ENCODE data around the gene KNCN. TPM values are rescaled to one million over a fixed set of nuclear protein-coding genes. Genes with fewer than 3 reads are reported as not detected.

Gene KNCN
- total and polyA plus RNA-seq, 2 donors (not counting 1 experiment from before 2014, with no cell fraction given): not detected

- no peaks in the 10 kb centered on the region for H3K9me3 ChIP-seq (ENCODE audit: control extremely low read depth in 1 of 3, control insufficient read depth in 2 of 3, insufficient read depth in 1 of 3, low read length in 2 of 3)
- Mint-ChIP-seq H3K27me3 (peaks cover 46% of the 10 kb centered on the region), H3K9me3 (ENCODE audit: insufficient read depth) (no peaks in the 10 kb centered on the region), H3K4me1 (no peaks in the 10 kb centered on the region), H3K27ac (no peak overlapping the region), H3K4me3 (no peak overlapping the region)
- peaks cover 0 to 19% (median 6%) of the 10 kb centered on the region in 4 experiments for H3K27me3 ChIP-seq (replicated peaks in 1 of 4; ENCODE audit: control extremely low read depth in 1 of 4, control insufficient read depth in 3 of 4, insufficient read depth in 4 of 4, low read length in 3 of 4)
- no peak overlapping the region for H2AFZ ChIP-seq (ENCODE audit: insufficient read depth, low read depth, low read length, poor library complexity, severe bottlenecking)
- ChIA-PET CTCF (interaction anchor here (0.8 kb wide), 1 partner anchor 81 kb away, joined by 3 read pairs; no protein-coding TSS in a partner anchor), POLR2A (no interaction called here)
- no peak overlapping the region for H3K4me2 ChIP-seq (replicated peaks; ENCODE audit: low read depth, low read length, poor library complexity, severe bottlenecking)
- no peak overlapping the region for H3K4me3 ChIP-seq (ENCODE audit: control extremely low read depth in 1 of 5, extremely low read depth in 1 of 5, insufficient read depth in 1 of 5, low read depth in 2 of 5, low read length in 4 of 5)
- no peak for DNase-seq
- H4K20me1 ChIP-seq (ENCODE audit: control insufficient read depth, insufficient read depth, low read length, poor library complexity, severe bottlenecking): no peaks in the 10 kb centered on the region
- 92% methylated on average over 13 of the region's 13 CpGs for WGBS (ENCODE audit: insufficient coverage)
- H3K36me3 ChIP-seq (replicated peaks in 1 of 2; ENCODE audit: control extremely low read depth in 1 of 2, control insufficient read depth in 1 of 2, extremely low read depth in 1 of 2, insufficient read depth in 2 of 2, low read length in 1 of 2): no peaks in the 10 kb centered on the region
- TF ChIP-seq EZH2 (IDR thresholded peaks at IDR 0.05; ENCODE audit: borderline replicate concordance, insufficient read depth, low read depth, low read length, poor library complexity, severe bottlenecking): no peak
- TF ChIP-seq CTCF (IDR thresholded peaks at IDR 0.05): no peak
- no peak for ATAC-seq (ENCODE audit: low read depth)
- no peaks in the 10 kb centered on the region for H3K4me1 ChIP-seq (ENCODE audit: control insufficient read depth in 2 of 2, insufficient read depth in 2 of 2, low read length in 2 of 2)
- intact Hi-C loops (cut with micrococcal nuclease): no loop called here
- no peaks in the 10 kb centered on the region for H3K79me2 ChIP-seq (ENCODE audit: control insufficient read depth, insufficient read depth, low read length)
- no peak overlapping the region for H3K9ac ChIP-seq (ENCODE audit: low read length)
- no peak overlapping the region for H3K27ac ChIP-seq (ENCODE audit: low read length in 2 of 2)
These were observed 28.5 kb downstream of the KNCN start for GRCh38 chr1:46522969-46523320.

GRCh38 chr1:46522184-46522968, 29.1 kb downstream of the KNCN start:
- Mint-ChIP-seq H3K27me3 (peaks cover 43% of the 10 kb centered on the region), H3K9me3 (ENCODE audit: insufficient read depth) (no peaks in the 10 kb centered on the region), H3K27ac (no peak overlapping the region), H3K4me3 (no peak overlapping the region), H3K4me1 (no peaks in the 10 kb centered on the region)
- intact Hi-C loops (cut with micrococcal nuclease): no loop called here
- WGBS (ENCODE audit: insufficient coverage): 40% methylated on average over 14 of the region's 16 CpGs
- H3K79me2 ChIP-seq (ENCODE audit: control insufficient read depth, insufficient read depth, low read length): no peaks in the 10 kb centered on the region
- DNase-seq: no peak
- ChIA-PET CTCF (no interaction called here), POLR2A (no interaction called here)
- H3K27me3 ChIP-seq (replicated peaks in 1 of 4; ENCODE audit: control extremely low read depth in 1 of 4, control insufficient read depth in 3 of 4, insufficient read depth in 4 of 4, low read length in 3 of 4): peaks cover 0 to 16% (median 1%) of the 10 kb centered on the region in 4 experiments
- H3K4me1 ChIP-seq (ENCODE audit: control insufficient read depth in 2 of 2, insufficient read depth in 2 of 2, low read length in 2 of 2): no peaks in the 10 kb centered on the region
- H3K9me3 ChIP-seq (ENCODE audit: control extremely low read depth in 1 of 3, control insufficient read depth in 2 of 3, insufficient read depth in 1 of 3, low read length in 2 of 3): no peaks in the 10 kb centered on the region
- no peaks in the 10 kb centered on the region for H4K20me1 ChIP-seq (ENCODE audit: control insufficient read depth, insufficient read depth, low read length, poor library complexity, severe bottlenecking)
- H3K9ac ChIP-seq (ENCODE audit: low read length): no peak overlapping the region
- ATAC-seq (ENCODE audit: low read depth): no peak
- H3K4me2 ChIP-seq (replicated peaks; ENCODE audit: low read depth, low read length, poor library complexity, severe bottlenecking): no peak overlapping the region
- H3K27ac ChIP-seq (ENCODE audit: low read length in 2 of 2): no peak overlapping the region
- no peak overlapping the region for H2AFZ ChIP-seq (ENCODE audit: insufficient read depth, low read depth, low read length, poor library complexity, severe bottlenecking)
- no peaks in the 10 kb centered on the region for H3K36me3 ChIP-seq (replicated peaks in 1 of 2; ENCODE audit: control extremely low read depth in 1 of 2, control insufficient read depth in 1 of 2, extremely low read depth in 1 of 2, insufficient read depth in 2 of 2, low read length in 1 of 2)
- H3K4me3 ChIP-seq (ENCODE audit: control extremely low read depth in 1 of 5, extremely low read depth in 1 of 5, insufficient read depth in 1 of 5, low read depth in 2 of 5, low read length in 4 of 5): no peak overlapping the region
- TF ChIP-seq EZH2 (IDR thresholded peaks at IDR 0.05; ENCODE audit: borderline replicate concordance, insufficient read depth, low read depth, low read length, poor library complexity, severe bottlenecking): no peak
- TF ChIP-seq CTCF (IDR thresholded peaks at IDR 0.05): no peak
